ENCODE data around the gene PER3. TPM values are rescaled to one million over a fixed set of nuclear protein-coding genes. Genes with fewer than 3 reads are reported as not detected.

PER3 gene
- total RNA-seq, 1 experiment from 2014 or later: 3.8 TPM

DNA sequence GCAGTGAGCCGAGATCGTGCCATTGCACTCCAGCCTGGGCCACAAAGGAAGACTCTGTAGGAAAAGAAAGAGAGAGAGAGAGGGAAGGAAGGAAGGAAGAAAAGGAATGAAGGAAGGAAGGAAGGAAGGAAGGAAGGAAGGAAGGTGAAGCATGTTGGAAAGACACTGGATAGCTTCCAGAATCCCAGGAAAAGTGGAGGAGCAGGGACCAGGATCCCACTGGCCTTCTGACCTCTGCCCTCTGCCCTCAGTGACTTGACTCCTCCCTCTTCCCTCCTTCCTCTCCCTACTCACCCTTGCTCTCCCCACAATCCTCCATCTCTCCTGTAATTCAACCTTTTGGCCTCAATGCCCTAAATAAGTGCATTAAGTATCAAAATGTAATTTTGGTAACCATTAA, 72.9 kb downstream of the PER3 start:
- no peaks in the 10 kb centered on the region for H3K27me3 Mint-ChIP-seq (ENCODE audit: unreplicated experiment)
- H3K4me1 Mint-ChIP-seq (ENCODE audit: low read depth, unreplicated experiment): no peaks in the 10 kb centered on the region
- intact Hi-C loops (cut with micrococcal nuclease; ENCODE audit: unreplicated experiment): no loop called here
- TF ChIP-seq CTCF (IDR thresholded peaks at IDR 0.05; ENCODE audit: unreplicated experiment): no peak
- CTCF ChIA-PET: no interaction called here
- H3K36me3 Mint-ChIP-seq (ENCODE audit: insufficient read depth, unreplicated experiment): no peaks in the 10 kb centered on the region
- no peak for DNase-seq
- H3K4me3 Mint-ChIP-seq (ENCODE audit: low read depth, unreplicated experiment): no peak overlapping the region
- no peak overlapping the region for H3K27ac Mint-ChIP-seq (ENCODE audit: unreplicated experiment)
- no TSS peak for BruUV-seq (replicated peaks)
- H3K9me3 Mint-ChIP-seq (ENCODE audit: low read depth, unreplicated experiment): no peaks in the 10 kb centered on the region

DNA sequence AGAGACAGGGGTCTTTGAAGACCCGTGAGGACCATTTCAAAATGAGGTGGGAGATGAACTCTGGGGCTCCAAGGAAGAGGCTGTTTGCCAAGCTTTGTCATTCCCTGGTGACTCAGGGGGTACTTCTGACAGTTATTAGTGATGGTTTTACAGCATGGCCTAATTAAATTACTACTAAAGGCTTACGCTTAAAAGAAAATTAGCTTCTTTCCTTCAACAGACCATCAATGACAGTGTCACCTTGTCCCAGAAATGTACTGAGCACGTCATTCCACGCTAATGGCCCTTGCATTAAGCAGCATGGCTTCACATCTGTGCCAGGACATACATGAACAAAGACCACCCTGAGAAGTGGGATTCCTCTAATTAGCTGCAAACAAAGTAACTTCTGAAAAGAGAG, 73.9 kb downstream of the PER3 start:
- H3K4me1 Mint-ChIP-seq (ENCODE audit: low read depth, unreplicated experiment): no peaks in the 10 kb centered on the region
- CTCF ChIA-PET: no interaction called here
- TF ChIP-seq CTCF (IDR thresholded peaks at IDR 0.05; ENCODE audit: unreplicated experiment): no peak
- H3K27me3 Mint-ChIP-seq (ENCODE audit: unreplicated experiment): no peaks in the 10 kb centered on the region
- no peak for DNase-seq
- no peak overlapping the region for H3K4me3 Mint-ChIP-seq (ENCODE audit: low read depth, unreplicated experiment)
- intact Hi-C loops (cut with micrococcal nuclease; ENCODE audit: unreplicated experiment): no loop called here
- no TSS peak for BruUV-seq (replicated peaks)
- H3K9me3 Mint-ChIP-seq (ENCODE audit: low read depth, unreplicated experiment): no peaks in the 10 kb centered on the region
- no peaks in the 10 kb centered on the region for H3K36me3 Mint-ChIP-seq (ENCODE audit: insufficient read depth, unreplicated experiment)
- H3K27ac Mint-ChIP-seq (ENCODE audit: unreplicated experiment): no peak overlapping the region

GRCh38 chr1:7859406-7859805, 75.3 kb downstream of the PER3 start:
- no peak overlapping the region for H3K4me3 Mint-ChIP-seq (ENCODE audit: low read depth, unreplicated experiment)
- no peak for DNase-seq
- no peaks in the 10 kb centered on the region for H3K27me3 Mint-ChIP-seq (ENCODE audit: unreplicated experiment)
- no peak for TF ChIP-seq CTCF (IDR thresholded peaks at IDR 0.05; ENCODE audit: unreplicated experiment)
- no peaks in the 10 kb centered on the region for H3K36me3 Mint-ChIP-seq (ENCODE audit: insufficient read depth, unreplicated experiment)
- no peaks in the 10 kb centered on the region for H3K9me3 Mint-ChIP-seq (ENCODE audit: low read depth, unreplicated experiment)
- intact Hi-C loops (cut with micrococcal nuclease; ENCODE audit: unreplicated experiment): no loop called here
- BruUV-seq (replicated peaks): no TSS peak
- no peak overlapping the region for H3K27ac Mint-ChIP-seq (ENCODE audit: unreplicated experiment)
- no peaks in the 10 kb centered on the region for H3K4me1 Mint-ChIP-seq (ENCODE audit: low read depth, unreplicated experiment)
- CTCF ChIA-PET: no interaction called here

DNA sequence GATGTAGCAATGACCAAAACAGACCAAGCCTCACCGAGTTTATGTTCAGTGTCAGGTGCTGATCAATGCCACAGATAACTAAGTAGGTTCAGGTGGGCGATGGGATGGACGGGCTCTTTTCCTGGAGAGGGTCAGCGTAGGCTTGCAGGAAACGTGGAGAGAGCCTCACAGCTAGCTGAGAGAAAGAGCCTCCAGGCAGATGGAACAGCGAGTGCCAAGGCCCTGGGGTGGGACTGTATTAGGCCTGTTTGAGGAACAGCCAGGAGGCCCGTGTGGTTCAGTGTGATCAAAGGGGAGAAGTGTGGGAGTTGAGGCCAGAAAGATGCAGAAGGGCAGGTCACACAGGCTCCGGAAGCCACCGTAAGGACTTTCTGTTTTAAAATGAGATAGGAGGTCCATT, 76.0 kb downstream of the PER3 start:
- H3K9me3 Mint-ChIP-seq (ENCODE audit: low read depth, unreplicated experiment): no peaks in the 10 kb centered on the region
- no peak overlapping the region for H3K27ac Mint-ChIP-seq (ENCODE audit: unreplicated experiment)
- TF ChIP-seq CTCF (IDR thresholded peaks at IDR 0.05; ENCODE audit: unreplicated experiment): no peak
- H3K27me3 Mint-ChIP-seq (ENCODE audit: unreplicated experiment): no peaks in the 10 kb centered on the region
- no peaks in the 10 kb centered on the region for H3K4me1 Mint-ChIP-seq (ENCODE audit: low read depth, unreplicated experiment)
- H3K4me3 Mint-ChIP-seq (ENCODE audit: low read depth, unreplicated experiment): no peak overlapping the region
- no peaks in the 10 kb centered on the region for H3K36me3 Mint-ChIP-seq (ENCODE audit: insufficient read depth, unreplicated experiment)
- CTCF ChIA-PET: no interaction called here
- no TSS peak for BruUV-seq (replicated peaks)
- intact Hi-C loops (cut with micrococcal nuclease; ENCODE audit: unreplicated experiment): no loop called here
- DNase-seq: no peak

DNA sequence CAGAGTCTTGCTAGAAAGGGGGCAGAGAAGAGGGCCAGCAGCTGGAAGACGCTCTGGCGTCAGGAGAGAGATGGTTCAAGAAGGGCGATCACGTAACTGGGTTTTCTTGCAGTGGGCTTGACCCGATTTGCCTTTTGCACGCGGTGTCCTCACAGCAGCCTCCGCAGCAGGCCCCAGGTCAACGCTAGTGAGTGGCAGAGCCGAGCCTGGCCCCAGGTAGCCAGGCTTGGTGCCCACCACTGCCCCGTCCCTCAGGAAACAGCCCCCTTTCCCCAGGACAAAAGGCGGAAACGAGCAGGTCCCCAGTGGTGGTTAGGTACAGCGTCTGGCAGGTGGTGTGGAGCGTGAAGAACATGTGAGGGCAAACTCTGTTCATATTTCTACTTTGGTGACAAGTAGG, 77.4 kb downstream of the PER3 start:
- DNase-seq: no peak
- no TSS peak for BruUV-seq (replicated peaks)
- Mint-ChIP-seq H3K27ac (ENCODE audit: unreplicated experiment) (no peak overlapping the region), H3K4me3 (ENCODE audit: low read depth, unreplicated experiment) (no peak overlapping the region), H3K4me1 (ENCODE audit: low read depth, unreplicated experiment) (no peaks in the 10 kb centered on the region), H3K27me3 (ENCODE audit: unreplicated experiment) (no peaks in the 10 kb centered on the region), H3K36me3 (ENCODE audit: insufficient read depth, unreplicated experiment) (no peaks in the 10 kb centered on the region), H3K9me3 (ENCODE audit: low read depth, unreplicated experiment) (no peaks in the 10 kb centered on the region)
- no peak for TF ChIP-seq CTCF (IDR thresholded peaks at IDR 0.05; ENCODE audit: unreplicated experiment)
- intact Hi-C loops (cut with micrococcal nuclease; ENCODE audit: unreplicated experiment): no loop called here
- CTCF ChIA-PET: no interaction called here

Measured in Calu3 (cell line).